GM18861 (cell line): ENCODE measurements around the gene ITGB4.
"Not testable (repeated sequence)": the region's sequence is repeated elsewhere in the genome, so short reads cannot be mapped to it uniquely, and the experiment has no call there.

Source experiments
- ATAC-seq: cut with Tn5 transposase; IDR thresholded peaks from one replicate; pipeline ENCODE4 v1.9.1; 2021; ENCODE audit not compliant: unreplicated experiment

Gene ITGB4

DNA sequence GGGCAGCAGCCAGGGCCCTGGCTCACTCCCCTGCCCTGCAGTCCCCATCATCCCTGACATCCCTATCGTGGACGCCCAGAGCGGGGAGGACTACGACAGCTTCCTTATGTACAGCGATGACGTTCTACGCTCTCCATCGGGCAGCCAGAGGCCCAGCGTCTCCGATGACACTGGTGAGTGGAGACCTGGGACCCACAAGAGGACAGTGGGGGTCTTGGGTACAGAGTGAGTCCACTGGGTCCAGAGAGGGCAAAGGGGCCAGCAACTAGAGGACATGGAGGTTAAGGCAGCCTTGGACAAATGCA, 31.1 kb downstream of the ITGB4 start:
- no peak for ATAC-seq

DNA sequence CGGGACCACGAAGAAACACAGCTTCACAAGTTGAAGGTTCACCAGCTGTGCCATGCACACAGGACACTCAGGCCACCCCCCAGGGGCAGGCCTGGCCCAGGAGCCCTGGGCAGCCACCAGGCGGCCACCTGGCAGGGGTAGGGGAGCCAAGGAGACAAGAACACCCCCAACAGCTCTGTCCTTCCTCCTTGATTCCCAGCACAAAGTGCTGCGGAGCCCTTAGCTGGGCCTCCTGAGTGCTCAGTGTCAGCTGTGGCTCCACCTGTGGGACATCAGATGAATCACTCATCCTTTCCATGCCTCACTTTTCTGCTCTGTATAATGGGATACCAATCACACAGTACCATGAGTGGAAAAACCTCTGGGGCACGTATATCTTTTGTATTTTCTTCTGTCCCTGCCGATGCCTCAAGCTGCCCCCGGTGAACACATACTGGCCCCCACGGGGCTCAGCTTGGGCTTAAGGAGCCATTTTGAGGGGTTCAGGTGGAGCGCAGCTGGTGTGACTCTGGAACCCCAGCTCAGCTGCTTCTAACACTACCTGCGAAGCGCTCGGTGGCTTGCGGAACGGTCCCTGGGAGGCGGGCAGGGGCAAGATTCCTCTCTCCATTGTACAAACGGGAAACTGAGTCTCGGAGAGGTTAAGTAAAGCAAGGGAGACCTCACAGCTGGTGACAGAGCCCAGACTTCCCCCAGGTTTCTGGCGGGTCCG, 31.7 kb downstream of the ITGB4 start:
- no peak for ATAC-seq

DNA sequence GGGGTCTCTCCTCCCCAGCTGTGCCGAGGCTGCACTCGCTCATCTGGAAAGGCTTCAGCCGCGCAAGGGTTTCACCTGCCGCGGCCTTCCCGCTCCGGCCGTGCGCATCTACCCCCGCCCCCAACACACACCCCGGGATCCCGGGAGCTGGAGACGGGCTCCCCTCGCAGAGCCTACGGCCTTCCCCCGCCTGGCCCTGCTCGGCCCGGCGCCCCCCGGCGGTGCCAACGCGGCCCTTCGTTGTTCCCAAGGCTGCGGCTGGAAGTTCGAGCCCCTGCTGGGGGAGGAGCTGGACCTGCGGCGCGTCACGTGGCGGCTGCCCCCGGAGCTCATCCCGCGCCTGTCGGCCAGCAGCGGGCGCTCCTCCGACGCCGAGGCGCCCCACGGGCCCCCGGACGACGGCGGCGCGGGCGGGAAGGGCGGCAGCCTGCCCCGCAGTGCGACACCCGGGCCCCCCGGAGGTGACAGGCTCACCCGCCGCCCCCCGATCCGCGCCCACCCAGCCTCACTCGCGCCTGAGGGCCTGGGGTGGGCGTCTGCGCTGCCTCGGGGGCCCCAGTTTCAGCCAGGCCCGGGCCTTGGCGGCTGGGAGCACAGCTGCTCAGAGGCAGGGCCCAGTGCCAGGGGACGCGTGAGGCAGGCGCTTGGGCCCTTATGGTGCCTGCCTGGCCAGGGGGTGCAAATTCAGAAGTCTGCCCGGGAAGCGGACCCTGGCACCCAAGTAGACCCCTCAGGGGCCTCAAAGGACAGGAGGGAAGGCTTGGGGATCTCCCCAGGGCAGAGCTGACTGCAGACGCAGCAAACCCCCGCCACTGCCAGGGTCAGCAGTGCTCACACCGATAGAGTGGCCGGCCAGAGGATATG, 32.5 kb downstream of the ITGB4 start:
- no peak for ATAC-seq

- no peak for ATAC-seq
Measured at GRCh38 chr17:75754378-75755204, 33.3 kb downstream of the ITGB4 start.

DNA sequence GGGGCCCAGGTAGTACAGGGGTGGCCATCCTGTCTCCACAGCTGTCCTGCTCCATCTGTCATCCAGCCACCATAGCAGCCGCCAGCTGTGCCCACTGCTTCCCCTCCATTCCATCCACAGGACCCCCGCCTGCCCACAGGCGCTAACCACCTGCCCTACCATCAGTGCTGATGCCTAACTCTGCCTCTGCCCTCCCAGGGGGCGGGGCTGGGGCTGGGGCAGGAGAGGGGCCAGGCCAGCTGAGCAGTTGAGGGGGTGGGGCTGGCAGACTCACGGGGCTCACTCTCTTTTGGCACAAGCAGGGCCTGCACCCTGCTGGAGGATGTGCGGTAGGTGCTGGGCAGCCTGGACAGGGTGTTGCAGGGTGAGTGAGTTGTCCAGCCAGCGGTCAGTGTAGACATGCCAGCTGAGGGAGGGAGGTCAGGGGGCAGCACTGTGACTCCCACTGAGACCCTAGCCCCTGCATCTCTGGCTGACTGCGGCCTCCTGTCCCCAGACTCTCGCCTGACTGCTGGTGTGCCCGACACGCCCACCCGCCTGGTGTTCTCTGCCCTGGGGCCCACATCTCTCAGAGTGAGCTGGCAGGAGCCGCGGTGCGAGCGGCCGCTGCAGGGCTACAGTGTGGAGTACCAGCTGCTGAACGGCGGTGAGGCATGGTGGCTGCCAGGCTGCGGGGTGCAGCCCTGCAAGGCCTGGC, 34.1 kb downstream of the ITGB4 start:
- ATAC-seq: no peak

DNA sequence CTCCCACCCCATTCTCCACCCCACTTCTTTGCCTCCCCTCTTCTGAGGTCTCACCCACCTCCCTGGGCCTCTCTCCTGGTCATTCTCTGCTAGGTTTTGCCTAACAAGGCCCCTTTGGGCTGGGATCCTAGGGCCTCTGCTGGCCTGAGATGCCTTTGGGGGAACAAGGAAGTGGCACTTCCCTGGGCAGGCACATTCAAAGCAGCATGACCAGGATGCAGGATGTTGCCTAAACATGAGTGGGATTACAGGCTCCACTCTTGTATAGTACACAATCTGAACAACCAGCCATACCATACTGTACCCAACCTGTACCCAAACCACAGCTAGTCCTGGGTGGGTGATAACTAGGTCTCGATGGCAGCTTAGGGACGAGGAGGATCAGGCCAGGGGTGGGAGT, 34.7 kb downstream of the ITGB4 start:
- ATAC-seq: no peak

DNA sequence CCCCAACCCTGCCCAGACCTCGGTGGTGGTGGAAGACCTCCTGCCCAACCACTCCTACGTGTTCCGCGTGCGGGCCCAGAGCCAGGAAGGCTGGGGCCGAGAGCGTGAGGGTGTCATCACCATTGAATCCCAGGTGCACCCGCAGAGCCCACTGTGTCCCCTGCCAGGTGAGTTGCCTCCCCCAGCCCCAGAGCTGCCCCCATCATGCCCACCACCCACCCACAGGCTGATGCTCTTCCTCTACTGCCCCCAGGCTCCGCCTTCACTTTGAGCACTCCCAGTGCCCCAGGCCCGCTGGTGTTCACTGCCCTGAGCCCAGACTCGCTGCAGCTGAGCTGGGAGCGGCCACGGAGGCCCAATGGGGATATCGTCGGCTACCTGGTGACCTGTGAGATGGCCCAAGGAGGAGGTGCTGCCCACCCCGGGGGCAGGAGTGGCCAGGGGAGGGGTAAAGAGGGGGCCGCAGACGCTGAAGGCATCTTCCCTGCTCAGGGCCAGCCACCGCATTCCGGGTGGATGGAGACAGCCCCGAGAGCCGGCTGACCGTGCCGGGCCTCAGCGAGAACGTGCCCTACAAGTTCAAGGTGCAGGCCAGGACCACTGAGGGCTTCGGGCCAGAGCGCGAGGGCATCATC, 35.3 kb downstream of the ITGB4 start:
- no peak for ATAC-seq

DNA sequence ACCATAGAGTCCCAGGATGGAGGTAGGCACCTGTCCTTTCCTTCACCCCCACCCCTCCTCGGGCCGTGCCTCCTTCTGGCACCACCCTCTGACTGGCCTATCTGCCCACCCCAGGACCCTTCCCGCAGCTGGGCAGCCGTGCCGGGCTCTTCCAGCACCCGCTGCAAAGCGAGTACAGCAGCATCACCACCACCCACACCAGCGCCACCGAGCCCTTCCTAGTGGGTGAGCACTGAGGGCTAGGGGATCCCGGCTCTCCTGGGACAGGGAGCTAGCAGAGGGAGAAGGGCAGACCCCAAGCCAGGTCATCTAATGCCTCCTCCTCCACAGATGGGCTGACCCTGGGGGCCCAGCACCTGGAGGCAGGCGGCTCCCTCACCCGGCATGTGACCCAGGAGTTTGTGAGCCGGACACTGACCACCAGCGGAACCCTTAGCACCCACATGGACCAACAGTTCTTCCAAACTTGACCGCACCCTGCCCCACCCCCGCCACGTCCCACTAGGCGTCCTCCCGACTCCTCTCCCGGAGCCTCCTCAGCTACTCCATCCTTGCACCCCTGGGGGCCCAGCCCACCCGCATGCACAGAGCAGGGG, 35.9 kb downstream of the ITGB4 start:
- ATAC-seq: no peak

- ATAC-seq: no peak
Measured at GRCh38 chr17:75758131-75758905, 37.1 kb downstream of the ITGB4 start.

DNA sequence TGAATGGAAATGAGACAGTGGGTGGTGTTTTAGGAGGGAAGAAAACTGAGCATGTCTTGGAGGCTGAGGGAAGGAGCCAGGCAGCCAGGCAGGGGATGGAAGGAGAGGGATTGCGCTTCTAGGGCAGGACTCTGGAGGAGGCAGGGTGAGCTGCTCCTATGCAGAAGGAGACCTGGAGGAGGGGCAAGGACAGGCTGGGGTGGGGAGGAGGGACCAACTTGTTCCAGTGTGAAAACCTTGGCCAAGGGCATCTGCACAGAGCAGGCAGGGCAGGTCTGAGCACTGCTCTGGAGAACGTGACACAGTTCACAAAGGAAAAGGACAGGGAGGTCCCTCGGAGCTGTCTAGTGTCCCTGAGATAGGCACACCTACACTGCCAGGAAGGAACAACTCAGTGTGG, 38.2 kb downstream of the ITGB4 start:
- no peak for ATAC-seq

DNA sequence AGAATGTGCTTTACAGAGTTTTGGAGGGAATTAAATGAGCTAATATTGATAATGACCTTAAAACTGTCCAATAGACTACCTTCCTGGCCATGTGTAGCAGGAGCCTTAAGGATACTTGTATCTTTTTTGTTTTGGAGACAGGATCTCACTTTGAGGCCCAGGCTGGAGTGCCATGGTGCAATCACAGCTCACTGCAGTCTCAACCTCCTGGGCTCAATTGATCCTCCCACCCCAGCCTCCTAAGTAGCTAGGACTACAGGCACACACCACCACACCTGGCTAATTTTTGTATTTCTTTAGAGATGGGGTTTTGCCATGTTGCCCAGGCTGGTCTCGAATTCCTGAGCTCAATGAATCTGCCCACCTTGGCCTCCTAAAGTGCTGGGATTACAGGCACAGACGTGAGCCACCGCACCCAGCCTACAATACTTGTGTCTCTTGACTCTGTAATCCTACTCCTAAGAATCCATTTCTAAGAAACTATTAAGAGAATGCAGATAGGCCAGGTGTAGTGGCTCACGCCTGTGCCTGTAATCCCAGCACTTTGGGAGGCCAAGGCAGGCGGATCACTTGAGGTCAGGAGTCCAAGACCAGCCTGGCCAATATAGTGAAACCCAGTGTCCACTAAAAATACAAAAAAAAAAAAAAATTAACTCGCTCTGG, 38.9 kb downstream of the ITGB4 start:
- ATAC-seq: not testable (repeated sequence)

DNA sequence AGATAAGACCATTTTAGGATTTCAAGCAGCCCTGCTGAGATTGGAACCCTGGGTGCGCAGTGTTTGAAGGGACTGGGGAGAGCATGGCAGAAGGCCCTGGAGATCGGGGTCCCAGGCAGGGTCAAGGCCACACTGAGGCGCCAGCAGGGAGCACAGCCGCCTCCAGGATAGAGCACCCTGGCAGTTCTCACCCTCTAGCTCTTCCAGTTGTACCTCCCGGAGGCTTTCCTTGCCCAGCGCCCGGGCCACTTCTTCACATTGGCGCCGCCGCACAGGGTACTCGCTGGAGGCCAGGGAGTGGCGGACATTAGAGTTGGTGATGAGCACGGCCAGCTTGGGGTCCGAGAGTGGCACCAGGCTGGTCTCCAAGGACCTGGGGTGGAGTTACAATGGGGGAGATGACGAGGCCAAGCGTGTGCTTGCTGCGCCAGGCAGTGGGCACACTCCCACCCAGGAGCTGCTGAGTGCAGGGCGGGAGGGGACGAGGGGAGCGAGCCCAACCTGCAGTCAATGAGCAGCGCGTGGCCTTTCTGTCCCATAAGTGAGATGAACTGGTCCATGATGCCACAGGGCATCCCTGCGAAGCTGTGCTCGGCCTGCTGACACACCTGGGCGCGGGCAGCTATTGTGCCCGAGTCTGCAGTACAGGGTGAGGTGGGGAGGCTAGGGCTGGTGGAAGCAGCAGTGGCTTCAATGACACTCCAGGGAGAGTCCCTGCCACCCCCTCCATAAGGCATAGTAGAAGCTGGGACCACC, 41.4 kb downstream of the ITGB4 start:
- ATAC-seq: no peak

DNA sequence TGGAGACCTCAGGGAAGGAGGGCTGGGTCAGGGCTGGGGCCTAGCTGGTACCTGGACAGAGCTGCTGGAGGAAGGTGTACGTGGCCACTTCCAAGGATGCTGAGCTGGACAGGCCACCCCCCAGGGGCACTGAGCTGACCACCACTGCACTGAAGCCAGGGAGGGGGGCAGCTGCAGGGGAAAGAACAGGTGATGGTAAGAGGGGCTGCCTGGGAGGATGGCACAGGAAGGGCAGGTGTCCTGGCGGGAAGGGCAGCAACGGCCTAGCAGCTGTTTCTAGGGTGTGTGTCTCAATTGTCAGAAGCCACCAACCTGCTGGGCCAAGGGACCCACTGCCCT, 42.0 kb downstream of the ITGB4 start:
- ATAC-seq: no peak

GRCh38 chr17:75763613-75764416, 42.6 kb downstream of the ITGB4 start:
- ATAC-seq: no peak

- no peak for ATAC-seq
Measured at GRCh38 chr17:75764417-75764710, 43.1 kb downstream of the ITGB4 start.

- ATAC-seq: peak; percentile 51
Measured at GRCh38 chr17:75764711-75765421, 43.6 kb downstream of the ITGB4 start, which contains the start of gene GALK1. GALK1 (minus strand) TSS chr17:75765192; CDS start chr17:75765136, 56 bp downstream.

- ATAC-seq: no peak
Measured at GRCh38 chr17:75765981-75766380, 44.7 kb downstream of the ITGB4 start.
